Measurements from ENCODE around the gene MRPL27.

Gene MRPL27

DNA sequence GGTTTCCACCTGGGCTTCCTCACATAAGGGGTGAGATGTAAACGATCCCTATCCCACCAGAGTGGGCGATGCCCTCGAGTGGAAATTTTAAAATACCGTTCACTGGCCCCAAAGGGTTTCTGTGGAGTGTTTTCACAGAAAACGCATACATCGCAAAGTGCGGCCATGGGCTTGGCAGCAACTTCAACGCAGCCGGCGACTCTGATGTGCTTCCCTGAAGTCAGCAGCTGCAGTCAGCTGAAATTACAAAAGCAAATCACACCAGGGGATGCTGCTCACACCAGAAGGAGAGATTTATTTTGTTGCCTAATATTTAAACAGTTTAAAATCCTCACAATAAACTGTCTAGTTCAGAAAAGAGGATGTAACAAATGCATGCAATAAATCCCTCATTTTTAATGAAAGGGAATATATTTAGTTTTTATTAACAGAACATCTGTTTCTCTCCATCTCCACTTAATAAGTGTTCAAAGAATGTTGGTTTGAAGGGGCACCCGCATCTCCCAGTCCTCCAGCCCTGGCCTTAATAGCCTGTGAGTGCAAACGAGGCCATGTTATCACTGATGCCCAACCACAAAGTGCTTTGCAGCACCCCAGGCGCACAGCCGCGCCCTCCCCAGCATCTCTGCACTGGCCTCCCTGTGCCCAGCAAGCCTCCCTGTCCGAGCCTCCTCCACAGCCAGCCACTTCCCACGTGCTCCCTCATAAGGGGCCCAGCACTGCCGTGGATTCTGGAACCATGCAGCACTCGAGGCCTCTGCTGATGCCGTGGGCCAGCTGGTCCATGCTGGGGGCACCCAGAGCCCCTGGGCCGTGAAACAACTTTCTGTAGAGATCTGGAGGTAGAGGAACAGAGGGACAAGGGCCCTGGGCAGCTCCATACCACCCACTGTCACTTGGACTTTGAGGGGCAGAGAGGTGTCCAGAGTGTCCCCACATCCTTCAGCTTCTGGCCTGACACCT is 44.3 kb downstream of the MRPL27 start:
- TF ChIP-seq, protein P1, sequence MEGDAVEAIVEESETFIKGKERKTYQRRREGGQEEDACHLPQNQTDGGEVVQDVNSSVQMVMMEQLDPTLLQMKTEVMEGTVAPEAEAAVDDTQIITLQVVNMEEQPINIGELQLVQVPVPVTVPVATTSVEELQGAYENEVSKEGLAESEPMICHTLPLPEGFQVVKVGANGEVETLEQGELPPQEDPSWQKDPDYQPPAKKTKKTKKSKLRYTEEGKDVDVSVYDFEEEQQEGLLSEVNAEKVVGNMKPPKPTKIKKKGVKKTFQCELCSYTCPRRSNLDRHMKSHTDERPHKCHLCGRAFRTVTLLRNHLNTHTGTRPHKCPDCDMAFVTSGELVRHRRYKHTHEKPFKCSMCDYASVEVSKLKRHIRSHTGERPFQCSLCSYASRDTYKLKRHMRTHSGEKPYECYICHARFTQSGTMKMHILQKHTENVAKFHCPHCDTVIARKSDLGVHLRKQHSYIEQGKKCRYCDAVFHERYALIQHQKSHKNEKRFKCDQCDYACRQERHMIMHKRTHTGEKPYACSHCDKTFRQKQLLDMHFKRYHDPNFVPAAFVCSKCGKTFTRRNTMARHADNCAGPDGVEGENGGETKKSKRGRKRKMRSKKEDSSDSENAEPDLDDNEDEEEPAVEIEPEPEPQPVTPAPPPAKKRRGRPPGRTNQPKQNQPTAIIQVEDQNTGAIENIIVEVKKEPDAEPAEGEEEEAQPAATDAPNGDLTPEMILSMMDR (IDR thresholded peaks at IDR 0.05; ENCODE audit: extremely low read depth, insufficient read depth, missing control alignments): no peak
- in situ Hi-C loops (cut with MboI; ENCODE audit: low pct_unique_long_range_greater_than_20kb, low sequenced_read_pairs, unreplicated experiment): no loop called here
- DNase-seq (ENCODE audit: low spot score): no peak

DNA sequence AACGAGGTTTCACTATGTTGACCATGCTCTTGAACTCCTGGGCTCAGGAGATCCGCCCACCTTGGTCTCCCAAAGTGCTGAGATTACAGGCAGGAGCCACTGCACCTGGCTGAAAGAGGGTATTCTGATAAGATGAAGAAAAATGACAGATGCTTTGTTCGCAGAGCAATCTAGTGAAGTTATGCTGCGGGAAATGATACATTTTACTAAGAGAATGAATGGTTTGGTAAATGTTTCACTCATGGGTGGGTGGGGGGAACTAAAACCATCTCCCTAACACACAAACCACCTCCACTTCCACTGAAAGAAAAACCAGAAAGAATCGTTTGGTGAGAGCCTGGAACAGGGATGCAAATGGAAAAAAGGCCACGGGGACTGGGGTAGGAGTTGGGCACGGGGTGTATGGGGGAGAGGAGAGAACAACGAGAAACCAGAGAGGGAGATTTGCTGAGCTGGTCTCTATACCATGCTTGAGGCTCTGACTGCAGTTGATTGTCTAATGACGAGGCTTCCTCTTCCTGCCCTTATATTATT is 46.1 kb downstream of the MRPL27 start:
- no peak for DNase-seq (ENCODE audit: low spot score)
- TF ChIP-seq, protein P1 (IDR thresholded peaks at IDR 0.05; ENCODE audit: extremely low read depth, insufficient read depth, missing control alignments): no peak
- in situ Hi-C loops (cut with MboI; ENCODE audit: low pct_unique_long_range_greater_than_20kb, low sequenced_read_pairs, unreplicated experiment): no loop called here

GRCh38 chr17:50325906-50326305 is 47.1 kb downstream of the MRPL27 start:
- TF ChIP-seq, protein P1 (IDR thresholded peaks at IDR 0.05; ENCODE audit: extremely low read depth, insufficient read depth, missing control alignments): no peak
- no peak for DNase-seq (ENCODE audit: low spot score)
- in situ Hi-C loops (cut with MboI; ENCODE audit: low pct_unique_long_range_greater_than_20kb, low sequenced_read_pairs, unreplicated experiment): no loop called here

- in situ Hi-C loops (cut with MboI; ENCODE audit: low pct_unique_long_range_greater_than_20kb, low sequenced_read_pairs, unreplicated experiment): no loop called here
- DNase-seq (ENCODE audit: low spot score): no peak
- TF ChIP-seq, protein P1 (IDR thresholded peaks at IDR 0.05; ENCODE audit: extremely low read depth, insufficient read depth, missing control alignments): no peak
Measured at GRCh38 chr17:50323060-50323459, 49.9 kb downstream of the MRPL27 start.

- DNase-seq (ENCODE audit: low spot score): no peak
- in situ Hi-C loops (cut with MboI; ENCODE audit: low pct_unique_long_range_greater_than_20kb, low sequenced_read_pairs, unreplicated experiment): no loop called here
- TF ChIP-seq, protein P1 (IDR thresholded peaks at IDR 0.05; ENCODE audit: extremely low read depth, insufficient read depth, missing control alignments): no peak
Measured at GRCh38 chr17:50322271-50322670, 50.7 kb downstream of the MRPL27 start.

- in situ Hi-C loops (cut with MboI; ENCODE audit: low pct_unique_long_range_greater_than_20kb, low sequenced_read_pairs, unreplicated experiment): no loop called here
- TF ChIP-seq, protein P1 (IDR thresholded peaks at IDR 0.05; ENCODE audit: extremely low read depth, insufficient read depth, missing control alignments): no peak
- DNase-seq (ENCODE audit: low spot score): no peak
Measured at GRCh38 chr17:50319306-50320004, 53.5 kb downstream of the MRPL27 start.

All from GM13977 (cell line).